NOMO-1 treated with DMSO at 0.1 percent for 48 hours (cell line): ENCODE data around the gene TNNT3.

Experiments
- DNase-seq: peaks from one replicate; lab custom pipeline; 2025; ENCODE audit not compliant: unreplicated experiment; lab: John Stamatoyannopoulos, UW

Gene TNNT3

GRCh38 chr11:1921574-1922141, 2.2 kb downstream of the TNNT3 start:
- DNase-seq, result no peak

GRCh38 chr11:1922481-1923081, 3.1 kb downstream of the TNNT3 start:
- DNase-seq, result no peak

- no peak for DNase-seq
Measured at GRCh38 chr11:1923201-1923956, 3.9 kb downstream of the TNNT3 start.

- DNase-seq, result no peak
Measured at GRCh38 chr11:1924181-1924580, 4.7 kb downstream of the TNNT3 start.

GRCh38 chr11:1924646-1925372, 5.3 kb downstream of the TNNT3 start:
- no peak for DNase-seq

GRCh38 chr11:1925373-1926155, 6.1 kb downstream of the TNNT3 start:
- DNase-seq, result no peak

GRCh38 chr11:1926156-1927025, 6.9 kb downstream of the TNNT3 start:
- DNase-seq, result no peak

- DNase-seq, result no peak
Measured at GRCh38 chr11:1927026-1927847, 7.7 kb downstream of the TNNT3 start.

- no peak for DNase-seq
Measured at GRCh38 chr11:1927848-1928469, 8.5 kb downstream of the TNNT3 start.

- no peak for DNase-seq
Measured at GRCh38 chr11:1928470-1928890, 9.0 kb downstream of the TNNT3 start.

GRCh38 chr11:1928891-1929541, 9.5 kb downstream of the TNNT3 start:
- no peak for DNase-seq

- no peak for DNase-seq
Measured at GRCh38 chr11:1929621-1930461, 10.3 kb downstream of the TNNT3 start.

GRCh38 chr11:1930462-1930830, 10.9 kb downstream of the TNNT3 start:
- no peak for DNase-seq

GRCh38 chr11:1931341-1932104, 12.0 kb downstream of the TNNT3 start:
- DNase-seq, result no peak

GRCh38 chr11:1932105-1932480, 12.6 kb downstream of the TNNT3 start:
- no peak for DNase-seq

GRCh38 chr11:1932681-1933080, 13.2 kb downstream of the TNNT3 start:
- no peak for DNase-seq
